Measurements from ENCODE around the gene NPAT. TPM values are rescaled to one million over a fixed set of nuclear protein-coding genes. Genes with fewer than 3 reads are reported as not detected.

The NPAT gene
- total RNA-seq, 2 donors from 2014 or later, result 21.8 to 23.8 TPM

DNA sequence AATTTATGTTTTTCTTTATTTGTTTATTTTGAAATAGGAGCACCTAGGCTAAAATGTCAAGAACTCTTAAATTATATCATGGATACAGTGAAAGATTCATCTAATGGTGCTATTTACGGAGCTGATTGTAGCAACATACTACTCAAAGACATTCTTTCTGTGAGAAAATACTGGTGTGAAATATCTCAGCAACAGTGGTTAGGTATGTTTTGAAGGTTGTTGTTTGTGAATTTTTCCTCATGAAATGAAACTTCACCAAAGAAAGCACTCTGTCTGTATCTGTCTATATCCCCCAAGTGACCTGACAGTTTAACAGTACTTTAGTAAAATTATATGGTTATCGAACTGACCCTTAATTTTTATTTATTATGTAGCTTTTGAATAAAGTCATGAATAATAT, 13.2 kb upstream of the NPAT start:
- no peaks in the 10 kb centered on the region for H3K4me1 ChIP-seq (ENCODE audit: control insufficient read depth, insufficient read depth, low read length)
- TF ChIP-seq, protein P1, sequence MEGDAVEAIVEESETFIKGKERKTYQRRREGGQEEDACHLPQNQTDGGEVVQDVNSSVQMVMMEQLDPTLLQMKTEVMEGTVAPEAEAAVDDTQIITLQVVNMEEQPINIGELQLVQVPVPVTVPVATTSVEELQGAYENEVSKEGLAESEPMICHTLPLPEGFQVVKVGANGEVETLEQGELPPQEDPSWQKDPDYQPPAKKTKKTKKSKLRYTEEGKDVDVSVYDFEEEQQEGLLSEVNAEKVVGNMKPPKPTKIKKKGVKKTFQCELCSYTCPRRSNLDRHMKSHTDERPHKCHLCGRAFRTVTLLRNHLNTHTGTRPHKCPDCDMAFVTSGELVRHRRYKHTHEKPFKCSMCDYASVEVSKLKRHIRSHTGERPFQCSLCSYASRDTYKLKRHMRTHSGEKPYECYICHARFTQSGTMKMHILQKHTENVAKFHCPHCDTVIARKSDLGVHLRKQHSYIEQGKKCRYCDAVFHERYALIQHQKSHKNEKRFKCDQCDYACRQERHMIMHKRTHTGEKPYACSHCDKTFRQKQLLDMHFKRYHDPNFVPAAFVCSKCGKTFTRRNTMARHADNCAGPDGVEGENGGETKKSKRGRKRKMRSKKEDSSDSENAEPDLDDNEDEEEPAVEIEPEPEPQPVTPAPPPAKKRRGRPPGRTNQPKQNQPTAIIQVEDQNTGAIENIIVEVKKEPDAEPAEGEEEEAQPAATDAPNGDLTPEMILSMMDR (conservative IDR thresholded peaks at IDR 0.05), result no peak
- H3K9ac ChIP-seq (ENCODE audit: extremely low read depth, low read length, poor library complexity, severe bottlenecking), result no peak overlapping the region
- Mint-ChIP-seq H3K4me3 (no peak overlapping the region), H3K4me1 (no peaks in the 10 kb centered on the region), H3K27me3 (ENCODE audit: insufficient read depth) (no peaks in the 10 kb centered on the region), H3K9me3 (no peaks in the 10 kb centered on the region), H3K27ac (no peak overlapping the region), H3K36me3 (ENCODE audit: low read depth) (peaks cover 54% of the 10 kb centered on the region)
- peaks cover 62% of the 10 kb centered on the region for H3K36me3 ChIP-seq (ENCODE audit: control insufficient read depth, insufficient read depth, low read length)
- H3K27me3 ChIP-seq (ENCODE audit: control insufficient read depth, insufficient read depth, low read length, poor library complexity, severe bottlenecking), result no peaks in the 10 kb centered on the region
- no peak overlapping the region for H3K4me3 ChIP-seq (ENCODE audit: low read length)
- WGBS, 2 experiments (ENCODE audit: insufficient coverage in 1 of 2, insufficient read length in 1 of 2), result 80% methylated on average over 2 of the region's 2 CpGs; no CpG with 5 or more reads in 1 of the 2 experiments
- no peak for DNase-seq
- no peaks in the 10 kb centered on the region for H3K9me3 ChIP-seq (ENCODE audit: control insufficient read depth, low read length)
- no peak overlapping the region for H3K27ac ChIP-seq (ENCODE audit: low read depth, low read length)

DNA sequence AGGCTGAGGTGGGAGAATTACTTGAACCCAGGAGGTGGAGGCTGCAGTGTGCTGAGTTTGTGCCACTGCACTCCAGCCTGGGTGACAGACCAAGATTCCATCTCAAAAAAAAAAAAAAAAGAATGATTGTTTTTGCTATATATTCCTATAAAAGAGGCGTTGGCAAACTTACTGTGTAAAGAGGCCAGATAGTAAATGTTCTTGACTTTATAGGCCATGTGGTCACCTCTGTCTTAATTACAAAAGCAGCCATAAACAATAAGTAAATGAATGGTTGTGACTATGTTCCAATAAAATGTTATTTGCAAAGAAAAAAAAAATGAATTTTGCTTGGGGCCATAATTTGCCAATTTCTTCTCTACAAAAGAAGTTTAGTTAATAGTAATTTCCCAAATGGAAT, 12.8 kb upstream of the NPAT start:
- Histone ChIP-seq H3K36me3 (ENCODE audit: control insufficient read depth, insufficient read depth, low read length) (peaks cover 63% of the 10 kb centered on the region), H3K4me1 (ENCODE audit: control insufficient read depth, insufficient read depth, low read length) (no peaks in the 10 kb centered on the region), H3K9ac (ENCODE audit: extremely low read depth, low read length, poor library complexity, severe bottlenecking) (no peak overlapping the region), H3K4me3 (ENCODE audit: low read length) (no peak overlapping the region), H3K9me3 (ENCODE audit: control insufficient read depth, low read length) (no peaks in the 10 kb centered on the region), H3K27me3 (ENCODE audit: control insufficient read depth, insufficient read depth, low read length, poor library complexity, severe bottlenecking) (no peaks in the 10 kb centered on the region), H3K27ac (ENCODE audit: low read depth, low read length) (no peak overlapping the region)
- Mint-ChIP-seq H3K4me1 (no peaks in the 10 kb centered on the region), H3K27me3 (ENCODE audit: insufficient read depth) (no peaks in the 10 kb centered on the region), H3K27ac (no peak overlapping the region), H3K9me3 (no peaks in the 10 kb centered on the region), H3K4me3 (no peak overlapping the region), H3K36me3 (ENCODE audit: low read depth) (peaks cover 57% of the 10 kb centered on the region)
- DNase-seq, result no peak
- 88 to 100% methylated on average over 1 of the region's 1 CpG for WGBS, 2 experiments (ENCODE audit: insufficient coverage in 1 of 2, insufficient read length in 1 of 2)
- TF ChIP-seq, protein P1 (conservative IDR thresholded peaks at IDR 0.05), result no peak

- WGBS, 2 experiments (ENCODE audit: insufficient coverage in 1 of 2, insufficient read length in 1 of 2), result 95 to 100% methylated on average over 1 to 2 of the region's 2 CpGs
Observed at GRCh38 chr11:108233277-108233945, 11.0 kb upstream of the NPAT start.

More at GRCh38 chr11:108233277-108233945, 11.0 kb upstream of the NPAT start:
- no peak overlapping the region for H3K27ac Mint-ChIP-seq
- no peaks in the 10 kb centered on the region for H3K4me1 Mint-ChIP-seq
- no peak overlapping the region for H3K9ac ChIP-seq (ENCODE audit: extremely low read depth, low read length, poor library complexity, severe bottlenecking)
- H3K27ac ChIP-seq (ENCODE audit: low read depth, low read length), result no peak overlapping the region
- no peaks in the 10 kb centered on the region for H3K9me3 Mint-ChIP-seq
- H3K36me3 ChIP-seq (ENCODE audit: control insufficient read depth, insufficient read depth, low read length), result peaks cover 67% of the 10 kb centered on the region
- H3K9me3 ChIP-seq (ENCODE audit: control insufficient read depth, low read length), result no peaks in the 10 kb centered on the region
- H3K36me3 Mint-ChIP-seq (ENCODE audit: low read depth), result peaks cover 63% of the 10 kb centered on the region
- DNase-seq, result no peak
- no peaks in the 10 kb centered on the region for H3K27me3 ChIP-seq (ENCODE audit: control insufficient read depth, insufficient read depth, low read length, poor library complexity, severe bottlenecking)
- TF ChIP-seq, protein P1 (conservative IDR thresholded peaks at IDR 0.05), result no peak
- no peak overlapping the region for H3K4me3 ChIP-seq (ENCODE audit: low read length)
- no peaks in the 10 kb centered on the region for H3K4me1 ChIP-seq (ENCODE audit: control insufficient read depth, insufficient read depth, low read length)
- H3K4me3 Mint-ChIP-seq, result no peak overlapping the region
- no peaks in the 10 kb centered on the region for H3K27me3 Mint-ChIP-seq (ENCODE audit: insufficient read depth)
